ENCODE measurements around the gene C1orf167. TPM values are rescaled to one million over a fixed set of nuclear protein-coding genes. Genes with fewer than 3 reads are reported as not detected.

The C1orf167 gene
- total RNA-seq, 1 donor from 2014 or later = 0.68 TPM

DNA sequence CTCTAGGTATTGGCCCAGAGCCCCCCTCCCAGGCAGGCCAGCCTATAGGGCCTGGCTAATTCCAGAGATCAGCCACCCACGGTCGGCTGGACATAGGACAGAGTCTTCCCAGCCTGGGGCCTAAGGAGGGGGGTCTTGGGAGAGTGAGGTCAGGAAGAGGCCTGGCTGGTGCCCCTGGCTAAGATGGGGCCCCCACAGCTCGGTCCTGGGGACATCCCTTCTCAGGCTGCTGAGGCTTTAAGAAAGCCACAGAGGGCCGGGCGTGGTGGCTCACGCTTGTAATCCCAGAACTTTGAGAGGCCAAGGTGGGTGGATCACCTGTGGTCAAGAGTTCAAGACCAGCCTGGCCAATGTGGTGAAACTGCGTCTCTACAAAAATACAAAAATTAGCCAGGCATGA lies 2.5 kb downstream of the C1orf167 start:
- no peak for DNase-seq (ENCODE audit: low spot score)

DNA sequence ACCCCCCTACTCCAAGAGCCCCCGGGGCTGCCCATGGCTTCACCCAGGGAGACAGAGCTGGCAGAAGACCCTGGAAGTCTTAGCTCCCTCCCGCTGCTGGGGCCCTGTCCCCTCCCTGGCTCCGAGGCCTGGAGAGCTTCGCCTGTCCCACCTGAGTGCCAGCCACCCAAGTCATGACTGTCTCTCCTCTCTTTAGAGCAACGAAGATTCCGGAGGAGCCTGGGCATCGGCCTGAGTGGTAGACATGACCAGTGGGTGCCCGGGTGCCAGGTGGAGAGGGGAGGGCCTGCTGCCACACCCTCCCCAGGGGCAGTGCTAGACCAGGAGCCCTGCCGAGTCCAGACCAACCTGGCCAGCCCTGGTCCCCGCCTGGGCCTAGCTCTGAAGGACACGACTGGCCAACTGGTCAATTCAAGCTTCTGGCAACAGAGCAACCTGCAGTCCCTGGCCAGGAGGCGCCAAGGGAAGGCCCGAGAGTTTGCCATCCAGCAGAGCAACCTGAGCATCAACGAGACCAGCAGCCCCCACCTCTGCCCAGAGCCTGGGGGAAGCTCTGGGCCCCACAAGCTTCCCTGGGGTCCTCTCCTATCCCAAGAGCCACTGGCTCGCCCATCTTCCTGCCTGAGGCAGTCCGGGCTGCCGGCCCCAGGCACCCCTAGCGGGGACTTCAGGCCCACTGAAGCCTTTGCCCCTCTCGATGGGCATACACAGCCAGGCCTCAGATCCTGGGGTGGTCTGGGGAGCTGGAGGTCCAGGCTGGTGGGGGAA lies 3.9 kb downstream of the C1orf167 start:
- no peak for DNase-seq (ENCODE audit: low spot score)

DNA sequence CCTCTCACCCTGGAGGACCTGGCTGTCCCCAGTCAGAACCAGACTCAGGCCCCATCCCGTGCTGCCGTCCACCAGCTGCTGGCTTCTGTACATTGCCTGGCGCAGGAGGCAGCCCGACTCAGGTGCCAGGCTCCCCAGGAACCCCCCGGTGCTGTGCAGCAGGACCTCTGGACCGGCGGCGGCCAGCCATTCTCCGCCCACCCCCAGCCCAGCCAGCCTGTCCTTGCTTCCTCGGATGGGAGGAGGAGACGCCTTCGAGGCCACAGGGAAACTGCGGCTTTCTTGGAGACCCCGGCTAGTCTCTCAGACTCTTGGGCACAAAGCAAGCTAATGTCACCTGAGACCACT lies 4.4 kb downstream of the C1orf167 start:
- no peak for DNase-seq (ENCODE audit: low spot score)

DNA sequence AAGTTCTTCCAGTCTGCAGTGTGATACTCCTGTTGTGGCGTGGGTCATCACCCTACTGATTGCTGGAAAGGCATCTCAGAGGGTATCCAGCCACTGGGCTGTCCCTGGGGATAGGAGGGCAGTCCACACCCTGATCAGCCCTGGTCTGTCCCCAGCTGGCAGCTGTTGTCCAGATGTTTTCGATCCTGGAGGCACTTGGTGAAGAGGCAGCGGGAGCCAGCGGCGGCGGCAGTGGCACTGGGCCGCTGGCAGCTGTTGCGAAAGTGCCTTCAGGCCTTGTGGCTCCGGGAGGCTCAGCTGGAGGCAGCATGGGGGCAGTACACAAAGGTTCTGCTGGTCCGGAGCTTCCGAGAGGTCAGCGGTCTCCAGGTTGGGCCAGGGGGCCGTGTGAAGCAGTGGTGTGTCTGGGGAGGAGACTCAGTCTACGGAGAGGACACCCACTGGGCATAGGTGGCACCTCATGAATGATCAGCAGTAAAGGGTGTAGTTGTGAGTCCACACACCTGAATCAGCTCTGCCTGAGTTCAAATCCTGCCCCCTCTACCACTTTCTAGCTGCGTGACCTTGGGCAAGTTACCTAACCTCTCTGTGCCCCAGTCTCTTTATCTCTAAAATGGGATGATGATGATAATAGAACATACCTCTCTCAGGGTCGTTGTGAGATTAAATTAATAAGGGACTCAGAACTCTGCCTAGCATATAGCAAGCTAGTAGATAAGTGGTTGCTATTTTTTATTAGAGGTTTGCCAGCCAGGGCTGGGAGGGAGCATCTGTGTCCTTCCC lies 6.1 kb downstream of the C1orf167 start:
- no peak for DNase-seq (ENCODE audit: low spot score)

DNA sequence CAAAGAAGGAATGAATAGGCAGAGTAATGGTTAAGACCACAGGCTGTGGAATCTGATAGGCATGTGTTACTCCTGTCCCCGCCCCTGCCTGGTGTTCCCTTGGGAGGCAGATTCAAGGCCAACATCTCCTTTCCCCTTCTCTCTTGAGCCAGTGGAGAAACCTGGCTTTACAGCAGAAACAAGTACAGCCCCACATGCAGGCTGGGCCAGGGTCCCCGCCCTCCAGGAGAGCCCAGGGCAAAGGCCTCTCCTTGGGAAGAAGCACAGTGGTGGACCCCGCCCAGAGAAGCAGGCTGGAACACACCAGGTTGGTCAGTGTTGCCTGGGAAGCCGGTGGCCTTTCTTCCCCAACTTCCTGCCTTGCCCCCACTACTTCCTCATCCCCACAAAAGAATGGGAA lies 6.8 kb downstream of the C1orf167 start:
- DNase-seq (ENCODE audit: low spot score) = no peak

DNA sequence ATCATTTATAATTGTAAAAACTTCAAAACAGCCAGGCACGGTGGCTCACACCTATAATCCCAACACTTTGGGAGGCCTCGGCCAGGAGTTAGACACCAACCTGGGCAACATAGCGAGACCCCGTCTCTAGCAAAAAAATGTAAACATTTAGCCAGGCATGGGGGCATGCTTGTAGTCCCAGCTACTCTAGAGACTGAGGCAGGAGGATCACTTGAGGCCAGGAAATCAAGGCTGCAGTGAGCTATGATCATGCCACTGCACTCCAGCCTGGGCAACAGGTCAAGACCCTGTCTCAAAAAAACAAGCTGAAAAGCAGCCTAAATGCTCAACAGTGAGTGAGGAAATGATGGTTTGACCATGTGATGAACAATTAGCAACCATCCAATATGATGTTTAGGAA lies 7.3 kb downstream of the C1orf167 start:
- no peak for DNase-seq (ENCODE audit: low spot score)

DNA sequence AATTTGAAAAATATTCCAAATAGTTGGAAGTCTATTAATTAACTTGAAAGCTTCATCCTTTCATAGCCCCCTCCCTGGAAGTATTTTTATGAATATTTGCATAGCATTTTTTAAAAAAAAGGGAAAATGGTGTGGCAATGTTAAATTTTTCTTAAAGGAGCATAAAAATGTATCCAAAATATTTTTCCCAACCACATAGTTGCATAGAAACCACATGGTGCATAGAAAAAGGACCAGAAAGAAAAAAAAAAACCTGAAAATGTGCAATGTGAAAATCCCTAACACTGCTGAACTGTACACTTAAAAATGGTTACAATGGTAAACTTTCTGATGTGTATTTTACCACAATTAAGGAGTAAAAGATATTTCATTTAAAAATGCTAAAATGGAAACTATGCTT lies 8.0 kb downstream of the C1orf167 start:
- no peak for DNase-seq (ENCODE audit: low spot score)

DNA sequence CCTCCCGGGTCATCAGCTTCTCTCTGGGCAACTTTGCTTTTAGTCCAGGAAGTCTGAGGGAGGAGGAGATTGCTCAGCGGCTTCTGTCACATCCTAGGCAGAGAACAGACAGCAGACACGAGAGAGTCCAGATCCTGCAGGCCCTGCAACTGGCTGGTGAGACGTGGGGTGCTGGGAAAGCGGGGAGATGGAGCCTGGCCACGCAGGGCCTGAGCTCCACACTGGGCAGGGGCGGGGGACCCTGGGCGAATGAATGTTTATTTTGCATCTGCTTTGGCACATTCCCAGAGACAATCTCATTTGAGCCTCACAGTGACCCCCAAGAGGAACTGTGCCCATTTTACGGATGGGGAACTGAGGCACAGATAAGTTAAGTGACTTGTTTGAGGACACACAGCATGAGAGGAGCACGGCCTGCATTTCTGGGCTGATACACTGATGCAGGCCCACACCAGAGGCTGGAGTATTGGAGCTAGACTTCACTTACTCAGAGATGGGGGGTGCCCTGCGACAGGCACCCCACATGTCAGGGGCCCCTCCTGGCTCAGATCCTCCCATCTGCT lies 9.6 kb downstream of the C1orf167 start:
- no peak for DNase-seq (ENCODE audit: low spot score)

DNA sequence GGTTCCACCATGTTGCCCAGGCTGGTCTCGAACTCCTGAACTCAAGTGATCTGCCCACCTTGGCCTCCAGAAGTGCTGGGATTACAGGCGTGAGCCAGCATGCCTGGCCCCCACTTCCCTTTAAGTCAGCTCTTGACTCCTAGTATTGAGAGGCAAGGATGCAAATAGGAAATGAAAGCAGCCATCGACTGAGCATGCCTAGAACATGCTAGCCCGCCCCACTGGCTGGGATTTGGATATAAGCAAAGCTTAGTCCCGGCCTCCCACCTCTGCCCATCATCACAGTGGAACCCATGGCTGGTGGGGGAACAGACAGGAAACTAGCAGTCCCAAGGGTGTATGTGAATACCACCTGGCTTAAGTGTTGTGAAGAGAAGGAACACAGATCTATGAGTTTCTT lies 10.5 kb downstream of the C1orf167 start:
- DNase-seq (ENCODE audit: low spot score) = no peak

DNA sequence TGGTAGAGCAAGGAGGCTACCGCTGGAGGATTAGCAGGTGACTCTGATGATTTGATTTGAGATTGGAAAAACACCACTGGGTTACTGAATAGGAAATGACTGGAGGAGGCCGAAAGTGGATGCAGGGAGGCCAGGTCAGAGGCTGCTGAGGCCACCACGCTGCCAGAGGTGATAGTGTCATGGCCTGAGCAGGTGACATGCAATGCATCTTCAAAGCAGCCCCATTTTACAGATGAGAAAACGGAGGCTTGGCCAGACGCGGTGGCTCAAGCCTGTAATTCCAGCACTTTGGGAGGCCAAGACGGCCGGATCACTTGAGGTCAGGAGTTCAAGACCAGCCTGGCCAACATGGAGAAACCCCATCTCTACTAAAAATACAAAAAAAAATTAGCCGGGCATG lies 12.8 kb downstream of the C1orf167 start:
- no peak for DNase-seq (ENCODE audit: low spot score)

DNA sequence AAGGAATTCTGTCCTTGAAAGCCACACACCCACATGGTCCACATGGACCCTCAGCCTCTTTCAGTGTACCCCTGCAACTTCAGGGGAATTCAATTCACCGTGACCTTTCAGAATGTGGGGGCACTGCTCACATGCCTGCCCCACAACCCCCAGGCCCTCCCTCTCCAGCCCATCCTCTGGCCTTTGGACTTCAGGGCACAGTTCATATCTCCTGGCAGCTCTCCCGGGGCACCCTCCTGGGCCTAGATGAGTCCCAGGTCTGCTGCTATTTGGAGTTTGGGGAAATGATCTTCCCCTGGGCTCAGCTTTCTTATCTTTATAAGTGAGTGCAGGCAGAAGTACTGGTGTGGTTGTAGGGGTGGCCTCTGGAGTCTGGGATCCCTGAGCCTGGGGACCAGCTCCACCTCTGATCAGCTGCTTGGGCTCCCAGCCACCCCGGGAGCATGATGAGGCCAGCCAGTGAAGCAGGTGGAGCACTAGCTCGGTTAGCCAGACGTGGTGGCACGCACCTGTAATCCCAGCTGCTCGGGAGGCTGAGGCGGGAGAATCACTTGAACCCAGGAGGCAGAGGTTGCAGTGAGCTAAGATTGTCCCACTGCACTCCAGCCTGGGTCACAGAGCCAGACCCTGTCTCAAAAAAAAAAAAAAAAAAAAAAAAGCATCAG lies 15.8 kb downstream of the C1orf167 start:
- no peak for DNase-seq (ENCODE audit: low spot score)

DNA sequence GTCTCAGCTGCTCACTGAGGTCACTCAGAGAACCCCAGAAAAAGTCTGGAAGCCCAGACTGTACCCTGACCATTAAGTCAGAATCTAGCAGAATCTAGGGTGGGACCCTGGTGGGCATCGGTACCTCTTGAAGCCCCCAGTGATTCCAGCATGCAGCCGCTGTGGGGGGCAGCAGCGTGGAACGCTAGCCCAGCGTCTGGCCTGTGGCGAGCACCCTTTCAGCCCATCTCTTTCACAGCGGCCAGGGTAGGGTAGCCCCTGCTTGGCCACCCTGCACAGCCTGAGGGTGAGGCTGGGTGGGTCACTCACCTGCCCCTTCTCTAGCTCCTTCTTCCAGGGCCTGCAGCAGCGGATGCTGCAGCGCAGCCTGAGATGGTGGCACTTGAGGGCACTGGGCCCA lies 16.3 kb downstream of the C1orf167 start:
- DNase-seq (ENCODE audit: low spot score) = no peak

DNA sequence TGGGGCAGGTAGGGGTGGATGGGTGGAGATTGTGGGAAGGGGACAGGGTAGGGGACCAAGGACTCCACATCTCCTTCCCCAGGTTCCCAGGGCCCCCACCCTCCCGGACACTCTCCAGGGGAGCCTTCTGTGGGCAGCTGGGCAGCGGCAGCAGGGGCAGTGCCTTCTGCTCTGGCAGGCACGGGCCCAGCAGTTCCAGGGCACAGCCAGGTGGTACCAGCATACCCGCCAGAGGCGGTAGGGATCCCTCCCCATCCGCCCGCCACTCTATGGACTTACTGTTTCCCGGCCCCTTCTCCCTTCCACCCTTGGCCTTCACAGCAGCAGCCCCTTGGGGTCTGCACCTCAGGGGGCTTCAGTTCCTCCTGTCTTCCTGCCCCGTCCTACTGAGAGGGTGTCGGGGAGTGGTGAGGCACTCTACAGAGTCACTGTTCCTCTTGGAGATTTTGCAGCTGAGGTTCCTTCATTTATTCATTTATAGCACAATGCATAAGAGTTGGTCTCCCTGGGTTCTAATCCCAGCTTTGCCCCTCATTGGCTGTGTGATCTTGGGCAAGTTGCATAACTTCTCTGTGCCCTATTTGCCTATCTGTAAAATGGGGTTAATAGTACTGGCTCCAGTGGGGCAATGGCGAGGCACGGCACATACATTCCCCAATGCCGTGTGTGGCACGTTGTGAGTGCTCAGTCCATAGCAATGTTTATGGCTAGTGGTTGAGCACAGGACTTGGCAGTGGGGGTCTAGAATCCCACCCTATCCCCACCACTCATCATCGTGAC lies 17.0 kb downstream of the C1orf167 start:
- no peak for DNase-seq (ENCODE audit: low spot score)

DNA sequence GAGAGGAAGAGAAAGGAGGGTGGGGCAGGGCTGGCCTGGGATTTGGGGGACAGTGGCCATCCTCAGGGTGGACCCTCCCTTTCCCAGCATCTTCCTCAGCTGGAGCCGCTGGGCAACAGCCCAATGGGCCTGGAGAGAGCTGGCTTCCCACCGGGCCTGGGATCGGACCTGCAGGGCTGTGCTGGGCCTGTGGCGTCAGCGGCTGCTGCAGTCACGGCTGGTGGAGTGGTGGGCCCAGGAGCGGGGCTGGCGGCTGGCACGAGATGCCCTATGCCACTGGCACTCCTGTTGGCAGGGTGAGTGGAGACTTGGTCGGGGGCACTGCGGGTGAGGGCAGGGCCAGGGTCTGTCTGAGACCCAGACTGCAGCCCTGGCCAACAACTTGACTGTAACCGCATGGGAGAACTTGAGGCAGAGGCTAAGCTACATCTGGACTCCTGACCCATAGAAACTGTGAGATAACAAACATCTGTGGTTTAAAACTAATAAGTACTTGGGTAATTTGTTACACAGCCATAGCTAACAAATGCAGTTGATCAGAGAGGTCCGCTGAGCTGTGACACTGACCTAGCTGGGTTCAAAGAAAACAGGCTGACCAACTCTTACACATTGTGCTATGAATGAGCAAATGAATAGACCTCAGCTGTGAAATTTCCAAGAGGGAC lies 17.9 kb downstream of the C1orf167 start:
- DNase-seq (ENCODE audit: low spot score) = no peak

DNA sequence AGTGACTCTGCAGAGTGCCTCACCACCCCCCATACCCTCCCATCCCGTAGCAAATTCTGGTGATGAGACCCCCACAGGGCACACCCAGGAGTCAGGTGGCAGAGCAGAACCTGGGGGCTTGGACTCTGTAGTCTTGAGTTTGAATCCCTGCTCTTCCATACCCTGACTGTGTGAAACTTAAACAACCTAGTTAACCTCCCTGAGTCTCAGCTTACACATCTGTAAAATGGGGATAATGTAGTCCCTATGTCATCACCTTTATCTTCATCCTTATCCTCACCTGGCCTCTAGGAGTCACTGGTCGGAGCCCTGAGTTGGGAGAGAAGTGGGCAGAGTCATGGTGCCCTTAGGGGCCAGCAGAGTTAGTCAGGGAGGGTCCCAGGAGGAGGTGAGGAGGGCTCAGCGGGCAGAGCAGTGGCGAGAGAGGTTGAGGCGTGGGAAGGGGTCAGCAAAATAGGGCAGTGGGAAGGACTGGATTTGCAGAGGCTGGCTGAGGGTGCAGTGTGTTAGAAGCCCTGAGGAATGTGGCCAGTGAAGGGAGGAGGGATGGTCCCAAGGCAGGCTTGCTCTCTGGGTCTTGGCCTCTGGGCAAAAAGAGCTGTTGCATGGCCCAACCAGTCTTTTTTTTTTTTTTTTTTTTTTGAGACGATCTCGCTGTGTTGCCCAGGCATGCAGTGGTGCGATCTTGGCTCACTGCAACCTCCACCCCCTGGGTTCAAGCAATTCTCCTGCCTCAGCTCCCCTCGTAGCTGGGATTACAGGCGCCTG lies 18.6 kb downstream of the C1orf167 start:
- DNase-seq (ENCODE audit: low spot score) = no peak

DNA sequence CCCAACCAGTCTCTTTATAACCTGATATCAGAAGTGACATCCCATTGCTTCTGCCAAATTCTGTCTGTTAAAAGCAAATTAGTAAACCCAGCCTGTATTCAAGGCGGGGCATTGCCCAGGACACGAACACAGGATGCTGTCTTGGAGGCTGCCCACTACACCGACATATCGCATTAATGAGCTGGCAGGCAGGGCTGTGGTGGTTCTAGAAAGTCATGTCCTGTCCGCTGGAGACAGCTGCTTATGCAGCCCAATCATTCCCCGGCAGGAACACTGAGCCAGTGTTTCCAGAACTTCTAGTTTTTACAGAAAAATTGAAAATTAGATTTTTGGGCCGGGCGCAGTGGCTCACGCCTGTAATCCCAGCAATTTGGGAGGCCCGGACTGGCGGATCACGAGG lies 19.3 kb downstream of the C1orf167 start:
- no peak for DNase-seq (ENCODE audit: low spot score)

DNA sequence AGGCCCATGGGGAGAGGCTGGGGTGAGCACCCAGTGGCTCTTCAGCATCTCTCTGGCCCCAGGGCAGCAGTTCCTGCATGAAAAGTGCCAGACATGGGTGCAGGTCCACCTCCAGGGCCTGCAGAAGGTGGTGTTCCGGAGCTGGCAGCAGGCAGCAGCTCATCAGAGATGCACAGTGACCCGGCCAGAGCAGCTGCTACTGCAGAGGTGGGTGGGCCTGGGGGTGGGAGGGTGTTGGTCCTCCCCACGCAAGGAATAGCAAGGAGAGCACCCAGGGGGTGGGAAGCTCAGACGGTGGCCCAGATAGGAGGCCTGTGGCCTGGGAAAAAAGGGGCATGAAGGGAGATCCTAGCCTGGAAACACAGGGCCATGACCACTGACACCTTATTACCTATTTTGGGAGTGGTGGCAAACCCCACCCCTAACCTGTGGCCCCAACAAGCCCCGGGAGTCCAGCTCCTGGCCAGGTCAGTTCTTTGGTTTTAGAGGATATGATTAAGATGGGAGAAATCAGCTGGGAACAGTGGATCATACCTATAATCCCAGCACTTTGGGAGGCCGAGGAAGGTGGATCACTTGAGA lies 20.2 kb downstream of the C1orf167 start:
- DNase-seq (ENCODE audit: low spot score) = no peak

DNA sequence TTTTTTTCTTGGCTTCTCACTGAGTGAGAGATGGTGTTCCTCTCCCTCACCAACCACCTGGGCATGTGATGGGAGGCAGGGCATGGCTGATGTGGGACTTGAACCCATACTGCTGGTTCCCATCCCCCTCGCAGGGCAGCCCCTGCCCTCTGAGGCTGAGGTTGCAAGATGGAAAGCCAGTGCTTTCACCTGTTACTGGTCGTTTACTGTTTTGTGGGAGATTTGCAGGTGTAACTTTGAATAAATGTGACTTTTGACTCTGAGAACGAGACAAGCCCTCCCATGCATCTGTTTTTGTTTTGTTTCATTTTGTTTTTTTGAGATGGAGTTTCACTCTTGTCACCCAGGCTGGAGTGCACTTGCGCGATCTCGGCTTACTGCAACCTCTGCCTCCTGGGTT lies 21.6 kb downstream of the C1orf167 start:
- no peak for DNase-seq (ENCODE audit: low spot score)

DNA sequence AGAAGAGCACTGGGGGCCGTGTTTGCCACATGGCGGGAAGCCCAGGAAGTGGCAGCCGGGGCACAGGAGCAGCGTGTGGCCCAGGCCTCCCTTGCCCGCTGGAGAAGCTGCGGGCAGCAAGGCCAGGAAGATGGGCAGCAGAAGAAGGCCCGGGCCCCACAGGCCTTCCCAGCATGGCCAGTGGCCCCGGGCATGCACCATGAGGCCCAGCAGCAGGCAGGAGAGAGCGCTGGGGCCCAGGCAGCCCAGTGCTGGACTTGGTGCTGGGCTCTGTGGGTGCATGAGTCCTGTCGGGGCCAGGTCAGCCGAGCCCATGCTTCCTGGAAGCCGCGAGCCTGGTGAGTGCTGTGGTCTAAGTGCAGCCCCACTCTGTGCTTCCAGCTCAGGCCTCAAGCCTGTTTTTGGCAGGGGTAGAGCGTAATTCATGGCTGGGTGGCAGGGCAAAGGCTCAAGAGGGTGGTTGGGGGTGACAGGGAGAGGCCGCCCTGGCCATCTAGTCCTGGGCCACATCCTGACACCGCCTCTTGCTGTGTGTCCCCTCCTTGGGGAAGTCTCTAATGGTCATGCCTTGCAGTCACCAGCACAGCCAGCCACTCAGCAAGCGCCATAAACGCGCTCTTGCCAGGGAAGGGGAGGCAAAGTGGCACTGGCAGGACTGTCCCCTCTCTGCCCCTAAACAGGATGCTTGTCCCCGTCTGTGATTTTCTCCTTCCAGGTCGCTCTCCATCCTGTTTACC lies 22.4 kb downstream of the C1orf167 start:
- DNase-seq (ENCODE audit: low spot score) = no peak

Data from ureter (tissue), 1 donor.